CD14-positive monocyte (primary cell): ENCODE data around the gene DRGX. TPM values are rescaled to one million over a fixed set of nuclear protein-coding genes. Genes with fewer than 3 reads are reported as not detected.

ENCODE experiments used
- DNase-seq, 3 donors: peaks; one replicate each; pipeline ENCODE4 v3.0.0-alpha.2; 2011 to 2022
- H2AFZ ChIP-seq: 2 replicates; pipeline ENCODE4 v1.6.0; 2012; ENCODE audit warnings: mild to moderate bottlenecking, low read depth, low read length, inconsistent platforms; ENCODE audit not compliant: insufficient read depth, poor library complexity, severe bottlenecking
- H3K27ac ChIP-seq, 2 donors: 1 replicate in 1 of 2; 2 replicates in 1 of 2; pipeline ENCODE4 v1.5.1; 2012 to 2013; ENCODE audit warnings: low read length in 2 of 2, control low read depth in 1 of 2, inconsistent platforms in 1 of 2, low read depth in 1 of 2, mild to moderate bottlenecking in 1 of 2
- H3K27me3 ChIP-seq, 2 donors: one replicate each; pipeline versions ENCODE4 v1.6.0 to v1.6.1; 2011 to 2013; ENCODE audit warnings: low read length in 2 of 2; ENCODE audit not compliant: control insufficient read depth in 2 of 2, insufficient read depth in 2 of 2
- H3K36me3 ChIP-seq, 2 donors: replicated peaks in 1 of 2; 1 replicate in 1 of 2; 2 replicates in 1 of 2; pipeline versions ENCODE4 v1.5.1 to v1.6.1; 2012 to 2013; ENCODE audit warnings: low read length in 2 of 2, control low read depth in 1 of 2, inconsistent platforms in 1 of 2, mild to moderate bottlenecking in 1 of 2; ENCODE audit not compliant: insufficient read depth in 2 of 2, control insufficient read depth in 1 of 2
- H3K4me1 ChIP-seq, 2 donors: 1 replicate in 1 of 2; 2 replicates in 1 of 2; pipeline versions ENCODE4 v1.5.1 to v1.6.1; 2012 to 2013; ENCODE audit warnings: low read length in 2 of 2, control low read depth in 1 of 2, inconsistent platforms in 1 of 2, mild to moderate bottlenecking in 1 of 2, moderate library complexity in 1 of 2; ENCODE audit not compliant: insufficient read depth in 2 of 2, control insufficient read depth in 1 of 2
- H3K4me2 ChIP-seq: replicated peaks from 2 replicates; pipeline ENCODE3; 2012; ENCODE audit warnings: low read length, moderate library complexity, mild to moderate bottlenecking; ENCODE audit not compliant: poor library complexity, severe bottlenecking; ENCODE audit errors: extremely low read depth
- H3K4me3 ChIP-seq, 3 experiments: fragments of 200-600 bp in 1 of 3; sonication (generic) in 1 of 3; replicated peaks in 1 of 3; 1 replicate in 2 of 3; 2 replicates in 1 of 3; pipeline ENCODE4 v1.5.1; 2011 to 2013; ENCODE audit warnings: low read length in 3 of 3, mild to moderate bottlenecking in 3 of 3, control low read depth in 2 of 3, low read depth in 2 of 3, inconsistent platforms in 1 of 3, moderate library complexity in 1 of 3
- H3K79me2 ChIP-seq: 2 replicates; pipeline ENCODE4 v1.6.0; 2012; ENCODE audit warnings: mild to moderate bottlenecking, control low read depth, inconsistent platforms, low read length, moderate library complexity; ENCODE audit not compliant: insufficient read depth
- H3K9ac ChIP-seq: 2 replicates; pipeline ENCODE4 v1.6.0; 2017; ENCODE audit warnings: low read length, mild to moderate bottlenecking; ENCODE audit not compliant: insufficient read depth, poor library complexity, severe bottlenecking
- H3K9me3 ChIP-seq, 2 donors: replicated peaks in 1 of 2; 1 replicate in 1 of 2; 2 replicates in 1 of 2; pipeline versions ENCODE4 v1.5.1 to v1.6.1; 2012 to 2013; ENCODE audit warnings: low read length in 2 of 2, control low read depth in 1 of 2; ENCODE audit not compliant: control insufficient read depth in 1 of 2, insufficient read depth in 1 of 2
- H4K20me1 ChIP-seq: 2 replicates; pipeline ENCODE4 v1.6.0; 2012; ENCODE audit warnings: mild to moderate bottlenecking, low read length, control low read depth, moderate library complexity; ENCODE audit not compliant: insufficient read depth
- H3K27ac Mint-ChIP-seq, 7 donors: one replicate each; pipeline ENCODE4 v1.8.0; 2020; ENCODE audit warnings: mild to moderate bottlenecking in 7 of 7, mixed read lengths in 7 of 7, moderate library complexity in 6 of 7, inconsistent platforms in 2 of 7
- H3K27me3 Mint-ChIP-seq, 3 donors: one replicate each; pipeline ENCODE4 v1.8.0; 2021 to 2022; ENCODE audit warnings: low read depth in 3 of 3, mild to moderate bottlenecking in 3 of 3, mixed read lengths in 3 of 3, moderate library complexity in 3 of 3, inconsistent platforms in 1 of 3
- H3K36me3 Mint-ChIP-seq, 2 donors: one replicate each; pipeline ENCODE4 v1.8.0; 2020; ENCODE audit warnings: mixed read lengths in 2 of 2, inconsistent platforms in 1 of 2, mild to moderate bottlenecking in 1 of 2
- H3K4me1 Mint-ChIP-seq: one replicate; pipeline ENCODE4 v1.8.0; 2020; ENCODE audit warnings: mild to moderate bottlenecking, mixed read lengths
- H3K4me3 Mint-ChIP-seq, 2 donors: one replicate each; pipeline ENCODE4 v1.8.0; 2020; ENCODE audit warnings: mild to moderate bottlenecking in 2 of 2, mixed read lengths in 2 of 2, moderate library complexity in 1 of 2
- H3K9me3 Mint-ChIP-seq, 7 donors: one replicate each; pipeline ENCODE4 v1.8.0; 2020 to 2022; ENCODE audit warnings: mixed read lengths in 7 of 7, mild to moderate bottlenecking in 6 of 7, moderate library complexity in 6 of 7, inconsistent platforms in 2 of 7
- CTCF ChIP-seq: fragments of 200-600 bp; IDR thresholded peaks from one replicate; pipeline ENCODE4 v1.8.0; 2022; ENCODE audit warnings: antibody characterized with exemption, mild to moderate bottlenecking
- WGBS: methylation state at CpG from one replicate; pipeline ENCODE4 v1.1.5; 2013; ENCODE audit warnings: missing lambda C conversion rate; ENCODE audit not compliant: insufficient coverage; 5-methylcytosine and 5-hydroxymethylcytosine counted together
- intact Hi-C, 2 donors: fragments of 100-400 bp; cut with micrococcal nuclease; formaldehyde crosslinking; loops; one replicate each; pipeline versions ENCODE4 v1.15.0 to v1.15.1; 2023
- polyA plus RNA-seq, 3 donors: library from polyadenylated mRNA; depleted of rRNA in 1 of 3; unstranded in 2 of 3; stranded (reverse) in 1 of 3; fragments of 300-500 nt in 2 of 3; fragments of >200 nt in 1 of 3; fragmentation: Illumina TruSeq in 2 of 3; gene quantifications; 1 replicate in 2 of 3; 2 replicates in 1 of 3; pipeline ENCODE4 v1.2.3, GENCODE V29; 2012 to 2021

Gene DRGX
- polyA plus RNA-seq, 3 donors: not detected

- TF ChIP-seq CTCF: no peak
- Histone ChIP-seq H3K36me3 (no peaks in the 10 kb centered on the region), H4K20me1 (no peaks in the 10 kb centered on the region), H3K4me1 (no peaks in the 10 kb centered on the region), H3K4me3 (no peak overlapping the region), H3K9ac (no peak overlapping the region), H3K27ac (no peak overlapping the region), H3K79me2 (no peaks in the 10 kb centered on the region), H2AFZ (no peak overlapping the region), H3K4me2 (no peak overlapping the region), H3K9me3 (peaks cover 0 to 3% of the 10 kb centered on the region in 2 donors), H3K27me3 (no peaks in the 10 kb centered on the region)
- H3K36me3 Mint-ChIP-seq: no peaks in the 10 kb centered on the region
- H3K27ac Mint-ChIP-seq: no peak overlapping the region
- no peaks in the 10 kb centered on the region for H3K4me1 Mint-ChIP-seq
- peaks cover 2 to 6% (median 2%) of the 10 kb centered on the region in 3 donors for H3K27me3 Mint-ChIP-seq
- H3K4me3 Mint-ChIP-seq: no peak overlapping the region
- H3K9me3 Mint-ChIP-seq: peaks cover 4 to 19% (median 8%) of the 10 kb centered on the region in 7 donors
- WGBS: no CpG with 5 or more reads among the region's 2 CpGs
- no peak for DNase-seq
- intact Hi-C loops: no loop called here
Measured at GRCh38 chr10:49435225-49435624, 39.3 kb upstream of the DRGX start.

GRCh38 chr10:49433069-49433468 lies 37.2 kb upstream of the DRGX start:
- Mint-ChIP-seq H3K36me3 (no peaks in the 10 kb centered on the region), H3K4me3 (no peak overlapping the region), H3K4me1 (no peaks in the 10 kb centered on the region), H3K9me3 (peaks cover 0 to 21% (median 5%) of the 10 kb centered on the region in 7 donors), H3K27me3 (peaks cover 0 to 5% (median 2%) of the 10 kb centered on the region in 3 donors), H3K27ac (no peak overlapping the region)
- no peak overlapping the region for H3K27ac ChIP-seq
- DNase-seq: no peak
- no peaks in the 10 kb centered on the region for H3K79me2 ChIP-seq
- H3K36me3 ChIP-seq: no peaks in the 10 kb centered on the region
- no peak for TF ChIP-seq CTCF
- H3K4me3 ChIP-seq: no peak overlapping the region
- intact Hi-C loops: no loop called here
- H3K27me3 ChIP-seq: no peaks in the 10 kb centered on the region
- peaks cover 0 to 3% of the 10 kb centered on the region in 2 donors for H3K9me3 ChIP-seq
- no peaks in the 10 kb centered on the region for H4K20me1 ChIP-seq
- no peak overlapping the region for H3K4me2 ChIP-seq
- no CpG with 5 or more reads among the region's 2 CpGs for WGBS
- no peak overlapping the region for H3K9ac ChIP-seq
- H3K4me1 ChIP-seq: no peaks in the 10 kb centered on the region
- H2AFZ ChIP-seq: no peak overlapping the region
